Esophagus mucosa (tissue), 1 donor: Measurements from ENCODE around the gene CST6. TPM values are rescaled to one million over a fixed set of nuclear protein-coding genes. Genes with fewer than 3 reads are reported as not detected.
"Not testable (repeated sequence)": the region's sequence is repeated elsewhere in the genome, so short reads cannot be mapped to it uniquely, and the experiment has no call there.

Source experiments
- ATAC-seq: fragments of 200-7000 bp; cut with Tn5 transposase; one replicate; pipeline ENCODE4 v1.9.1; 2020
- total RNA-seq: library from RNA; stranded (reverse); gene quantifications from one replicate; pipeline ENCODE4 v1.2.4, GENCODE V29; 2023
- donor health status: DM: yes; HTN: yes; CAD: no.

The CST6 gene
- total RNA-seq, 1 donor from 2014 or later: 9.2 TPM

- ATAC-seq: no peak
Measured at GRCh38 chr11:65987336-65987735, 24.5 kb upstream of the CST6 start.

- peak; percentile 96 for ATAC-seq
Measured at GRCh38 chr11:65988791-65989592, 22.8 kb upstream of the CST6 start.

- no peak for ATAC-seq
Measured at GRCh38 chr11:65992056-65992455, 19.8 kb upstream of the CST6 start.

DNA sequence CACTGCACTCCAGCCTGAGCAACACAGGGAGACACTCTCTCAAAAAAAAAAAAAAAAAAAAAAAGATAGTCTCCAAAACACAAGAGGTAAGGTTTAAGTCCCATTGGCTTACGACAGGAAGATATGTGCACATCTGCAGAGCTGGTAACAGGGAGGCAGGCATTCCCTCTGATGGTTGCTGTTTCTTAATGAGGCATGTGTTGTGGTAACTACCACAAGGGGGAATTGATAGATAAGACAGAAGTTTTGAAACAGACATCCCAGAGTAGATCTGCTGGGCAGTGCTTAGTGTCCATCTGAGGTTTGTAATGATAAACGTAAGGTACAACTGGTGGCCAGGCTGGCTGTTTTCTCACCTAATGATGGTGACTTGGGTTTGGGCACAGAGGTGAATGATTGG, 14.5 kb upstream of the CST6 start:
- no peak for ATAC-seq

DNA sequence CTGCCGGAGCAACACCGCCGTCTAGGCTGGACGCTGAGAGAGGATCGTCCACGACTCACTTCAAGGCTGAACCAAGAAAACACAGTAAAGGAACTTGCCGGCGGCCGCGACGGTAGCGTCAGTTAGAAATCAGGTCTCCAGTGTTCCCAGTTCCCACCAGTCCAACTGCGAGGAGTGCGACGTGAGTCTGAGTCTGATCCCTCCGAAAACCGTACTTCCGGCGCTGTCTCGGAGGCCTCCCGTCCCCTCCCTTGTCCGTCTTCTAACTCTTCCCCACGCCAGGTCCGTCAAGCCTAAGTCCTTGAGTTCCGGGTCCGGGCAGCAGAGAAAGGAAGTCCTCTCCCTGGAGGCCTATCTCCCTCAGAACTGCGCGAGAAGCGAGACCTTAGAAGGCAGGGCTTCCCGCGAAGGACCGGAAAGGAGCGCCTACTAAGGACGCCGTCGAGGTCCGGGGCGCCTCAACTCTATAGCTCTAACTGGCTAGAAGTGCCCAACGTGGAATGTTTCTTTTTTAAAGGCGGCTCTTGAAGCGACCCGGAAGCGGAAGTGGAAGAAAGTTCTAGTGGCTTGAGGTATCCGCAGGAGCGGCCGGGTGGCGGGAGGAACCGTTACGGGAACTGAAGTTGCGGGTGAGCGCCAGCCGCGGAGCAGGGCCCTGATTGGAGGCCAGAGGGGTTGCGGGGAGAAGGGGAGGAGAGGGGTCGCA, 9.7 kb upstream of the CST6 start, which contains the start of the genes BANF1 and EIF1AD:
Gene BANF1, plus strand, starts transcription at position 562 of the 706 bp plus-strand sequence. CDS start 748 bp downstream, outside the sequence.
Gene EIF1AD, minus strand, starts transcription at position 216 of the 706 bp plus-strand sequence. CDS start 1,768 bp downstream, outside the sequence.
- ATAC-seq: peak; percentile 92

GRCh38 chr11:66002648-66003225, 9.1 kb upstream of the CST6 start:
- peak; percentile 75 for ATAC-seq

DNA sequence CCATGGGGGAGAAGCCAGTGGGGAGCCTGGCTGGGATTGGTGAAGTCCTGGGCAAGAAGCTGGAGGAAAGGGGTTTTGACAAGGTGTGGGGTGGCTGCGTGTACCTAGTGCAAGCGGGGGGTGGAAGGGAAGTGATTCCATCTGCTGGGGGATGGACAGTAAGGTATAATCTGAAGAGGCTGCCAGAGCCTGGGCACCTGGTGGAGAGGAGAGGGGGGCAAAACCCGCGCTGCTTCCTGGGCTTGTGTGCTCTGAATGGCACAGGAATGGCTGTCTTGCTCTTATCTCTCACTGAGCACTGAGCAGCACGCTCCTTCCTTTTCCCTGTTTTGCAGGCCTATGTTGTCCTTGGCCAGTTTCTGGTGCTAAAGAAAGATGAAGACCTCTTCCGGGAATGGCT, 8.5 kb upstream of the CST6 start:
- no peak for ATAC-seq

- ATAC-seq: no peak
Measured at GRCh38 chr11:66004186-66004585, 7.6 kb upstream of the CST6 start.

DNA sequence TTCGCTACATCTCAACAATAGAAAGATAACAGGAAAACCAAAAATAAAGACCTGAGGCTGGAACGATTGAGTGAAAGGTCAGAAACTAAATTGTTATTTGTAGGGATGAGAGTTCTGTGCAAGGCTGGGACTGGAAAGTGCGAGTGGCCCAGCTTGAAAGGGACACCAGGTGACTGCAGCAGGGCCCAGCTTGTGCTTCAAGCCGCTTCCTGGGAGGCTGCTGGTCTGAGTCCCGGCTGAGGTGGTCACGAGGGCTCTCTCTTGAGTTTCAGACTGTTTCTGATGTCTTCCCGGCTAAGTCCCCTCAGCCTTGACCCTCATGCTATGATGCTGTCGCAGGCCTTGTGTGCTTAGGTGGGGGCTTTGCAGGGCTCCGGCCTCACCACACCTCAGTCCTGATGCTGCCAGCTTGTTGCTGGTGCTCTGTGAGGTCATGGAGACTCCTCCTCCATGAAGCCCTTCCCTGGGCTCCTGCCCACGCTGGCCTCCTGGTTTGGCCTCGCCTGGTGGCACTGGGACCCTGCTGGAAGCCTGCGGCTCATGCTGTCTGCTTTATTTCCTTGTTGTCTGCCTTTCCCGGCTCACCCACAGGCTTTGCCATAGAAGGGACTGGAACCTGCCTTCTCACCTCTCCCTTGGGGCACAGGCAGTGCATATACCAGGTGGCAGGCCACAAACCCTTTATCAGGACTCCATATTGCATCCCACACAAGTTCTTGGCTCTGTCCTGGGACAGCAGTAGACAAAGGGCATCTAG, 5.5 kb upstream of the CST6 start:
- ATAC-seq: no peak

- ATAC-seq: no peak
Measured at GRCh38 chr11:66006891-66007176, 5.0 kb upstream of the CST6 start.

DNA sequence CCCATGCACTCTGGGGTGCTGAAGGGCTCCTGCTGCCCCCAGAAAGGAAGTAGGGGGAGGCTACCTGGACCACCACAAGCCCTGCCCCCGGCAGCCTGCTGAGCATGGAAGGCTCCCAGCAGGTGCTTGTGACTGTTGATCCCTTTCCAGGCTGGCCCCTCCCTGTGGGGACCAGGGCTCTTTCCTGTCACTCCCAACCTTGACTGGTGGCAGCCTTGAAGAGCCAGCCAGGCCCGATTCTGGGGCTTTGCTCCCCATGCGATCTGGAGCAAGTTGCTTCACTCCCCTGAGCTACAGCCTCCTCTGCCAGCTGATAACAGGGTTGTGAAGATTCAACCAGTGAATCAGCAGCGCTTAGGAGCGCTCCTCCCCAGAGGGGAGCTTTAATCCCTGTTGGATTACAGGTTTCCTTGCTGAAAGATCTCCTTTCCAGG, 4.6 kb upstream of the CST6 start:
- no peak for ATAC-seq

DNA sequence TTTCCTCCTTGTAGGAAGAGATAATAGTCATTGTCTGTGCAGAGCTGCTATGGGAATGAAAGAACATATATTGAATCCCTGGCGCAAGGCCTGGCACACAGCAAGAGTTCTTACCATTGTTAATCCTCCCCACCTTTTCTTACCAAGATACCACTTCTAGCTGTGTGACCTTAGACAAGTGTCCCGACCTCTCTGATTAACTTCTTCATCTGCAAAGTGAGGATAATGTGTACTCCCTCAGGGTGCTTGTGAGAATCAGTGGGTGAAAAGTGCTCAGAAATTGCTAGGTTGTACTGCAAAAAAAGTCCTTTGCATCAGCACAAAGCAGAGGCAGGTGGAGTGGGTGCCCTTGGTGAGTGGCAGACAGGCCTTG, 3.7 kb upstream of the CST6 start:
- ATAC-seq: no peak

DNA sequence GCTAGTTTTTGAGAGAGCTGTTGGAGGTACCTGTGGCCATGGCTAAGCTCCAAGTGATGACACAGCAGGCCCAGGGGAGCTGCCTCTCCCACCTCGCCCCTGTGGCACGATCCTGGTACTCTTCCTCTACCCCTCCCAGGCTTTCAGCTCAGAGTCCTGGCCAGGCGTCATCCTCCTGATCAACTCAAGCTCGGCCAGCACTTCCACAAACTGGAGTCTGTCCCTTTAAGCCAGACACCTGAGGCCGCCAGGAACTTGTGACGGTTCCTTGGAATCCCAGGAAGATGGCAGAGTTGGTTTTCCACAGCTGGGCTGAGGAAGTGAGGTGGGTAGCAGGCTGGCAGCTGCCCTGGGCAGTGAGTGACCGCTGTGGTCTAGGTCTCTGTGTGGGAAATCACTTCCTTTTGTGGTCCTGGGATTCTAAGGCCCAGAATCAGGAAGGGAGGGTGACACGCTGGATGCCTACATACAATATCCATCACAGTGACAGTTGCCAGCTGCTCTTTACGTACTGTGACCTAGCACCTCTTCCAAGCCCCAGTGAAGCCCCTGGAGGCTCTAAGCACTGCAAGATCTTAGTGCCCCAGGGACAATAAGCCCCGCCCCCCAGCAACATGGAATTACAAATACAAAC, 3.2 kb upstream of the CST6 start:
- peak; percentile 61 for ATAC-seq

GRCh38 chr11:66010036-66010435, 1.8 kb upstream of the CST6 start:
- ATAC-seq: not testable (repeated sequence)

GRCh38 chr11:66011239-66011784, 496 bp upstream of the CST6 start:
- ATAC-seq: peak; percentile 73

DNA sequence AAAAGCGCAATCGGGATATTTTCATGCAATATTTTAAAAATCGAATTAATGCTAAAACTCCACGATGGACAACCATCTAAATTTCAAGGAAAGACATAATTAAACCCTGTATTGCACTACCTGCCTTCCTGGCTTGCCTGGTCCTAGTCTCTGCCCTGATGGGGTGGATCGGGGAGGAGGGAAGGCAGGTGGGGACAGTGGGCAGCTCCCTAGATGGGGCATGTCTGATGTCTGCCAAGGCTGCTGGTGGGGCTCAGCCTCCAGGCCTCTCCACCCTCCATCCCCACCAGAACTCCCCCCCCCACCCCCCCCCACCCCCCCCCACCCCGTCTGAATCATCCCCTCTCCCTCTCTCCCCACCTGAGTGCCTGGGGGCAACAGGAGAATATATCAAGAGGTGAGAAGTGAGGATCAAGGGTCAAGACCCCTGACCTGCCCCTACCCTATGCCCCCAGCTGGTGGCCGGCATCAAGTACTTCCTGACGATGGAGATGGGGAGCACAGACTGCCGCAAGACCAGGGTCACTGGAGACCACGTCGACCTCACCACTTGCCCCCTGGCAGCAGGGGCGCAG, 650 bp downstream of the CST6 start:
- no peak for ATAC-seq

DNA sequence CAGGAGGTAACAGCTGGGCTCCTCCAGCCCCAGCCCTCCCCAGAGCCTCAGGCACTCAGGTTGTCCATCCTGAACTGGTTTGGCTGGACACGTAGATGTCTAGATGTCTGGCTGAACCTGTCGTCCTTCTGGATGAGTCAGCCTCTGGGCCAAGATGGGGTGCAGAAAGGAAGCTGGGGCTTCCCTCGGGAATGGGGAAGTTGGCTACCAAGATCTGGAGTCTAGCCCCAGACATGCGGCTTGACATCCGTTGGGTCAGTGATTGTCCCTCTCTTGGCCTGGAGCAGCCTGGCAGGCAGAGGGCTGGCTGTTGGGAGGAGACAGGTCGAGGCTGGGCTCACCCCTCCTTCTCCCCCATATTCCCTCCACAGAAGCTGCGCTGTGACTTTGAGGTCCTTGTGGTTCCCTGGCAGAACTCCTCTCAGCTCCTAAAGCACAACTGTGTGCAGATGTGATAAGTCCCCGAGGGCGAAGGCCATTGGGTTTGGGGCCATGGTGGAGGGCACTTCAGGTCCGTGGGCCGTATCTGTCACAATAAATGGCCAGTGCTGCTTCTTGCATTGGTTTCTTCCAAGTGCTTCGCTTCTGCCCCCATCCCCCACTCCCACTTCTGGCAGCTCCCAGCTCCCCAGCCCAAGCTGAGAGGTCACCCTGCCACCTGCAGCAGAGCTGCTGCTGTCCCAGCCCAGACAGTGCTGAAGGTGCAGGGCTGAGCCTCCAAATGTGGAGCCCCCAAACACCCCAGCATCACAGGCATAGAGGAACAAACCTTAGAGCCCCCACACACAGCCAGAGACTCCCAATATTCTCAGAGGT, 1.3 kb downstream of the CST6 start:
- ATAC-seq: peak; percentile 69

DNA sequence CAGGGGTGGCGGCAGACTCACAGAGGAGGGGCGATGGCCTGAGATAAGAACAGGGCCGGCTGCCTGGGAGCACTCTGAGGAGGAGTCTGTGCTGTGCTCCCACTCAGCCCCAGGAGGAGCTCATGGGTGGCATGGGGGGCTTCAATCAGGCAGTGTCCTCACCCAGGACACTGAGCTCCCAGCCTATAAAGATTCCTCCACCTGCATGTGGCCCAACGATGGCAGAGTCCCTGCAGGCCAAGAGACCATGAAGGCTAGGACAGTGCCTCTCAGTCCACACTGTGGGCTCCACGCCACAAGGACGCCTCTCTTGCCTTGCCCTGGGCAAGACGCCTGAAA, 1.9 kb downstream of the CST6 start:
- no peak for ATAC-seq

- ATAC-seq: no peak
Measured at GRCh38 chr11:66014804-66015453, 3.1 kb downstream of the CST6 start.

DNA sequence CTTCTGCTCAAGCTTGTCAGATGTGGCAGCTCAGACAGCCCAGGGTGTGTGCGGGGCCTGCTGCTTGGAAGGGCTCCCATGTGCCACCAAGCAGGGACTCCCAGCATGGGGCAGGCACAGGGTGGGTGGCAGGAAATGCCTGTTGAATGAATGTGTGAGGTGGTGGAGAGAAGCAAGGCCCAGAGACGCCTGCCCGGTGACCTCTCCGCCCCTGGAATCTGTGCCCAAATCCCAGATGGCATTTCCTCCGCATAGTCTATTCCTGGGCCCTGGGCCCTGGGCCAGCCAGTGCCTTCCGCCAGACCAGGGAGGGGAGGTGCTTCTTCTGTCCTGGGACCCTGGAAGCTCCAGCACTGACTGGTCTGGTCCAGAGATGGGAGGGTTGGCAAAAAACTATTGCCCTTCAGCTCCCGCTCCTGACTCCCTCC, 3.7 kb downstream of the CST6 start:
- no peak for ATAC-seq
